A549 treated with RU486 at 1 μM for 4 hours (cell line): ENCODE data around the gene GALNT2. TPM values are rescaled to one million over a fixed set of nuclear protein-coding genes. Genes with fewer than 3 reads are reported as not detected.

Experiments
- total RNA-seq: library from RNA; stranded (reverse); fragments of 200-300 nt; extraction: Qiagen RNA extraction; gene quantifications from 5 replicates; pipeline ENCODE4 v1.2.3, GENCODE V29; 2022; ENCODE audit warnings: low read depth

Gene GALNT2
- 132 to 171 TPM (median 155 TPM) in 5 replicates for total RNA-seq

GRCh38 chr1:230066466-230067404 is at the start of gene GALNT2:
Gene GALNT2, plus strand, starts transcription at chr1:230067238. Its CDS starts 43 bp downstream, at chr1:230067281.

